IMR-90 (cell line): Measurements from ENCODE around the gene VMO1. TPM values are rescaled to one million over a fixed set of nuclear protein-coding genes. Genes with fewer than 3 reads are reported as not detected.

ENCODE experiments used
- ATAC-seq: fragments of 200-7000 bp; cut with Tn5 transposase; 2 replicates; pipeline ENCODE4 v1.9.1; 2020; ENCODE audit warnings: low read depth, mild to moderate bottlenecking, moderate library complexity
- BruUV-seq: library from RNA; stranded (reverse); fragments of 400-500 nt; replicated peaks from 2 replicates; lab custom pipeline; 2021; lab: Mats Ljungman, UMichigan
- CTCF ChIA-PET: fragments of 300-600 bp; formaldehyde crosslinking; extraction: SDS; loops from one replicate; lab custom pipeline; 2021; ENCODE audit warnings: antibody characterized with exemption; lab: Yijun Ruan, JAX
- POLR2A ChIA-PET: fragments of 300-600 bp; sonication (Branson Sonifier 250); formaldehyde crosslinking; loops from one replicate; lab custom pipeline; 2022; ENCODE audit warnings: antibody characterized with exemption; ENCODE audit not compliant: unreplicated experiment; lab: Charles Lee
- DNase-seq: peaks from one replicate; pipeline ENCODE4 v3.0.0; 2013
- H2AFZ ChIP-seq: replicated peaks from 2 replicates; pipeline ENCODE3; 2013; ENCODE audit warnings: low read length, mild to moderate bottlenecking; ENCODE audit not compliant: poor library complexity
- H2AK5ac ChIP-seq: 2 replicates; pipeline ENCODE4 v1.6.1; 2013; ENCODE audit warnings: low read depth, low read length, inconsistent platforms
- H2AK9ac ChIP-seq: replicated peaks from 2 replicates; pipeline ENCODE3; 2013; ENCODE audit warnings: mild to moderate bottlenecking, low read depth, low read length, moderate library complexity; ENCODE audit not compliant: poor library complexity
- H2BK120ac ChIP-seq: 2 replicates; pipeline ENCODE4 v1.6.1; 2013; ENCODE audit warnings: low read depth, low read length, inconsistent platforms
- H2BK15ac ChIP-seq: 3 replicates; pipeline ENCODE4 v1.6.1; 2013; ENCODE audit warnings: low read depth, low read length, inconsistent platforms
- H2BK20ac ChIP-seq: 2 replicates; pipeline ENCODE4 v1.6.1; 2013; ENCODE audit warnings: low read depth, mild to moderate bottlenecking, inconsistent platforms, low read length, moderate library complexity
- H2BK5ac ChIP-seq: 2 replicates; pipeline ENCODE4 v1.6.1; 2013; ENCODE audit warnings: mild to moderate bottlenecking, low read depth, low read length, inconsistent platforms; ENCODE audit not compliant: poor library complexity, severe bottlenecking
- H3K14ac ChIP-seq: replicated peaks from 2 replicates; pipeline ENCODE4 v1.6.1; 2013; ENCODE audit warnings: low read depth, low read length, inconsistent platforms
- H3K18ac ChIP-seq: 2 replicates; pipeline ENCODE4 v1.6.1; 2013; ENCODE audit warnings: low read depth, low read length, control low read depth
- H3K23ac ChIP-seq: 2 replicates; pipeline ENCODE4 v1.6.1; 2013; ENCODE audit warnings: low read depth, low read length, inconsistent platforms
- H3K27ac ChIP-seq: 2 replicates; pipeline ENCODE4 v1.5.1; 2013; ENCODE audit warnings: mild to moderate bottlenecking, control low read depth, low read length; ENCODE audit not compliant: insufficient read depth
- H3K27me3 ChIP-seq: 2 replicates; pipeline ENCODE4 v1.6.1; 2013; ENCODE audit warnings: low read length; ENCODE audit not compliant: control insufficient read depth, insufficient read depth
- H3K36me3 ChIP-seq: 2 replicates; pipeline ENCODE4 v1.6.1; 2013; ENCODE audit warnings: low read length, mixed read lengths; ENCODE audit not compliant: control insufficient read depth, insufficient read depth
- H3K4ac ChIP-seq: 2 replicates; pipeline ENCODE4 v1.6.1; 2013; ENCODE audit warnings: low read depth, low read length, inconsistent platforms
- H3K4me1 ChIP-seq: 2 replicates; pipeline ENCODE4 v1.6.1; 2013; ENCODE audit warnings: low read length, mixed read lengths; ENCODE audit not compliant: control insufficient read depth, insufficient read depth
- H3K4me2 ChIP-seq: 2 replicates; pipeline ENCODE4 v1.6.1; 2013; ENCODE audit warnings: low read depth, mild to moderate bottlenecking, control low read depth, low read length, moderate library complexity
- H3K4me3 ChIP-seq: 2 replicates; pipeline ENCODE4 v1.5.1; 2013; ENCODE audit warnings: low read depth, mild to moderate bottlenecking, control low read depth, low read length, moderate library complexity; ENCODE audit not compliant: insufficient read depth
- H3K56ac ChIP-seq: 2 replicates; pipeline ENCODE4 v1.6.1; 2013; ENCODE audit warnings: low read length, inconsistent platforms; ENCODE audit not compliant: insufficient read depth; ENCODE audit errors: extremely low read depth
- H3K79me1 ChIP-seq, 2 experiments: 2 replicates each; pipeline ENCODE4 v1.6.1; 2013; ENCODE audit warnings: low read length in 2 of 2, inconsistent platforms in 1 of 2, low read depth in 1 of 2
- H3K9ac ChIP-seq: 2 replicates; pipeline ENCODE4 v1.6.1; 2013; ENCODE audit warnings: low read depth, low read length, control low read depth
- H3K9me1 ChIP-seq: 2 replicates; pipeline ENCODE4 v1.6.1; 2013; ENCODE audit warnings: low read length, inconsistent platforms; ENCODE audit not compliant: insufficient read depth
- H3K9me3 ChIP-seq: 2 replicates; pipeline ENCODE4 v1.6.1; 2013; ENCODE audit warnings: low read length; ENCODE audit not compliant: control insufficient read depth, insufficient read depth
- H4K20me1 ChIP-seq: 2 replicates; pipeline ENCODE4 v1.6.1; 2013; ENCODE audit warnings: low read length, inconsistent platforms; ENCODE audit not compliant: insufficient read depth
- H4K5ac ChIP-seq: 2 replicates; pipeline ENCODE4 v1.6.1; 2013; ENCODE audit warnings: mild to moderate bottlenecking, low read depth, low read length, control low read depth
- H4K8ac ChIP-seq, 2 experiments: 2 replicates each; pipeline ENCODE4 v1.6.1; 2013; ENCODE audit warnings: low read depth in 2 of 2, low read length in 2 of 2, control low read depth in 1 of 2, inconsistent platforms in 1 of 2
- H4K91ac ChIP-seq: 2 replicates; pipeline ENCODE4 v1.6.1; 2013; ENCODE audit warnings: low read depth, low read length, inconsistent platforms; ENCODE audit not compliant: insufficient read depth
- CHD1 ChIP-seq: IDR thresholded peaks from 2 replicates; pipeline ENCODE4 v1.6.1; 2012; ENCODE audit warnings: low read depth, low read length, improper control_type of control experiment
- CTCF ChIP-seq: conservative IDR thresholded peaks from 2 replicates; pipeline ENCODE4 v1.5.1; 2012; ENCODE audit warnings: mild to moderate bottlenecking, low read depth, low read length, improper control_type of control experiment
- ELK1 ChIP-seq: fragments of 150-350 bp; IDR thresholded peaks from 2 replicates; pipeline ENCODE4 v1.6.1; 2016; ENCODE audit warnings: low read depth, mild to moderate bottlenecking, low read length, moderate library complexity, borderline replicate concordance
- FOS ChIP-seq: fragments of 150-350 bp; IDR thresholded peaks from 2 replicates; pipeline ENCODE4 v1.6.1; 2016; ENCODE audit warnings: low read depth, low read length
- MAFK ChIP-seq: IDR thresholded peaks from 2 replicates; pipeline ENCODE4 v1.6.1; 2012; ENCODE audit warnings: low read depth, low read length, improper control_type of control experiment
- NFE2L2 ChIP-seq: fragments of 150-350 bp; IDR thresholded peaks from 2 replicates; pipeline ENCODE4 v1.6.1; 2016; ENCODE audit warnings: low read depth, mild to moderate bottlenecking, low read length
- POLR2A ChIP-seq: IDR thresholded peaks from 2 replicates; pipeline ENCODE4 v1.6.1; 2012; ENCODE audit warnings: mild to moderate bottlenecking, low read depth, low read length
- RAD21 ChIP-seq: IDR thresholded peaks from 2 replicates; pipeline ENCODE4 v1.6.1; 2012; ENCODE audit warnings: low read length, improper control_type of control experiment
- RCOR1 ChIP-seq: IDR thresholded peaks from 2 replicates; pipeline ENCODE4 v1.6.1; 2012; ENCODE audit warnings: mild to moderate bottlenecking, low read length, improper control_type of control experiment; ENCODE audit not compliant: insufficient replicate concordance
- RFX5 ChIP-seq: IDR thresholded peaks from 2 replicates; pipeline ENCODE4 v1.8.0; 2012; ENCODE audit warnings: low read depth, mild to moderate bottlenecking, low read length, moderate library complexity
- SMC3 ChIP-seq: fragments of 150-350 bp; IDR thresholded peaks from 2 replicates; pipeline ENCODE4 v1.6.1; 2016; ENCODE audit warnings: low read depth, mild to moderate bottlenecking, antibody characterized with exemption, low read length, moderate library complexity
- USF2 ChIP-seq: fragments of 150-350 bp; IDR thresholded peaks from 2 replicates; pipeline ENCODE4 v1.6.1; 2017; ENCODE audit warnings: mild to moderate bottlenecking, antibody characterized with exemption, low read length, low read depth
- WGBS, 2 experiments: methylation state at CpG; one replicate each; pipeline versions ENCODE4 v1.1.5 to v1.1.7; 2013; ENCODE audit warnings: missing lambda C conversion rate in 2 of 2; ENCODE audit not compliant: insufficient read length in 1 of 2; ENCODE audit errors: extremely low coverage in 2 of 2; 5-methylcytosine and 5-hydroxymethylcytosine counted together
- dilution Hi-C: fragments of 300-500 bp; cut with HindIII; formaldehyde crosslinking; loops from one replicate; pipeline ENCODE4 v1.14.3; 2018; ENCODE audit warnings: low sequenced_read_pairs; ENCODE audit not compliant: unreplicated experiment
- in situ Hi-C: fragments of 300-500 bp; cut with MboI; formaldehyde crosslinking; loops from 3 replicates; pipeline ENCODE4 v1.14.3; 2019; ENCODE audit warnings: low sequenced_read_pairs, inconsistent platforms, mixed read lengths
- intact Hi-C: fragments of 100-400 bp; cut with micrococcal nuclease; formaldehyde crosslinking; loops from 2 replicates; pipeline ENCODE4 v1.10.0; 2022
- polyA plus RNA-seq, 3 experiments: library from polyadenylated mRNA; depleted of rRNA; stranded (reverse); fragments of >200 nt; gene quantifications; 2 replicates each; pipeline ENCODE4 v1.2.3, GENCODE V29; 2012; ENCODE audit warnings: low replicate concordance in 1 of 3
- total RNA-seq: library from RNA; depleted of rRNA; stranded (reverse); fragments of >200 nt; gene quantifications from 2 replicates; pipeline ENCODE4 v1.2.3, GENCODE V29; 2012

Gene VMO1
- total and polyA plus RNA-seq, 2 of the 4 experiments (the other 2 are of a cell fraction): 0.14 TPM; not detected in 1

GRCh38 chr17:4780325-4780955, 5.7 kb downstream of the VMO1 start:
- ChIA-PET POLR2A (no interaction called here), CTCF (interaction anchor here (1.0 kb wide), 1 partner anchor 10 kb away, joined by 3 read pairs; no protein-coding TSS in a partner anchor)
- H3K27ac ChIP-seq: no peak overlapping the region
- no peak overlapping the region for H2BK20ac ChIP-seq
- no TSS peak for BruUV-seq
- H2AK9ac ChIP-seq: no peak overlapping the region
- 30% methylated on average over 3 of the region's 11 CpGs; no CpG with 5 or more reads in 1 of the 2 experiments for WGBS, 2 experiments
- no peaks in the 10 kb centered on the region for H3K9me3 ChIP-seq
- H4K8ac ChIP-seq: no peak overlapping the region
- no peak overlapping the region for H4K5ac ChIP-seq
- H3K79me1 ChIP-seq: no peaks in the 10 kb centered on the region
- H3K23ac ChIP-seq: no peak overlapping the region
- ATAC-seq: no peak
- no peak overlapping the region for H2AK5ac ChIP-seq
- DNase-seq: no peak
- in situ Hi-C loops (no loop called here), dilution Hi-C loops (no loop called here), intact Hi-C loops (no loop called here)
- H2BK15ac ChIP-seq: no peak overlapping the region
- no peaks in the 10 kb centered on the region for H4K20me1 ChIP-seq
- TF ChIP-seq RFX5 (no peak), POLR2A (no peak), RAD21 (no peak), CHD1 (no peak), CTCF (no peak), ELK1 (no peak), NFE2L2 (no peak), MAFK (no peak), SMC3 (no peak), FOS (no peak), USF2 (no peak), RCOR1 (no peak)
- no peaks in the 10 kb centered on the region for H3K36me3 ChIP-seq
- no peak overlapping the region for H2BK5ac ChIP-seq
- no peaks in the 10 kb centered on the region for H3K9me1 ChIP-seq
- no peak overlapping the region for H3K4ac ChIP-seq
- H3K4me2 ChIP-seq: no peak overlapping the region
- no peak overlapping the region for H3K14ac ChIP-seq
- H4K91ac ChIP-seq: no peak overlapping the region
- no peak overlapping the region for H2BK120ac ChIP-seq
- no peak overlapping the region for H3K56ac ChIP-seq
- no peak overlapping the region for H3K9ac ChIP-seq
- peaks cover 3% of the 10 kb centered on the region; the same call in 1 of the 2 replicates for H3K4me1 ChIP-seq
- H3K27me3 ChIP-seq: peaks cover 48% of the 10 kb centered on the region
- no peak overlapping the region for H3K18ac ChIP-seq
- no peak overlapping the region for H2AFZ ChIP-seq
- no peak overlapping the region for H3K4me3 ChIP-seq
